HepG2 (cell line): ENCODE data around the gene GABRB1. TPM values are rescaled to one million over a fixed set of nuclear protein-coding genes. Genes with fewer than 3 reads are reported as not detected.
A peak's percentile ranks its signal among the peaks of the same experiment; 100 is the strongest.

ENCODE experiments used
- EHMT2 ChIP-seq: fragments of 200-600 bp; sonication (generic); IDR thresholded peaks from 2 replicates; pipeline ENCODE4 v1.7.0; 2017; ENCODE audit warnings: antibody characterized with exemption, low read depth, low read length, borderline replicate concordance
- GPN1 ChIP-seq: sonication (generic); formaldehyde crosslinking; IDR thresholded peaks from 2 replicates; pipeline ENCODE4 v1.5.1; 2020; ENCODE audit warnings: missing genetic modification reagents, borderline replicate concordance
- HIVEP1 ChIP-seq: sonication (generic); formaldehyde crosslinking; IDR thresholded peaks from 2 replicates; pipeline ENCODE4 v1.4.0; 2020; ENCODE audit warnings: mild to moderate bottlenecking, missing genetic modification reagents
- MED8 ChIP-seq: sonication (generic); formaldehyde crosslinking; IDR thresholded peaks from 2 replicates; pipeline ENCODE4 v1.8.1; 2023; ENCODE audit warnings: mild to moderate bottlenecking, missing genetic modification reagents; ENCODE audit not compliant: insufficient replicate concordance
- MTF2 ChIP-seq: sonication (generic); formaldehyde crosslinking; IDR thresholded peaks from 2 replicates; pipeline ENCODE4 v1.5.0; 2020; ENCODE audit warnings: missing genetic modification reagents, borderline replicate concordance
- POLR2A ChIP-seq, 2 experiments: IDR thresholded peaks; 2 replicates each; pipeline ENCODE4 v1.6.1; 2011; ENCODE audit warnings: low read depth in 2 of 2, low read length in 2 of 2, mild to moderate bottlenecking in 1 of 2, moderate library complexity in 1 of 2; ENCODE audit not compliant: insufficient read depth in 1 of 2
- SMARCE1 ChIP-seq: fragments of 450-650 bp; IDR thresholded peaks from 2 replicates; pipeline ENCODE4 v1.6.1; 2017; ENCODE audit warnings: borderline replicate concordance
- ZC3H4 ChIP-seq: sonication (generic); formaldehyde crosslinking; IDR thresholded peaks from 2 replicates; pipeline ENCODE4 v1.4.0; 2020; ENCODE audit warnings: missing genetic modification reagents, borderline replicate concordance
- ZNF234 ChIP-seq: sonication (generic); formaldehyde crosslinking; conservative IDR thresholded peaks from 2 replicates; pipeline ENCODE4 v1.5.1; 2020; ENCODE audit warnings: mild to moderate bottlenecking, missing genetic modification reagents
- ZNF274 ChIP-seq: sonication (generic); formaldehyde crosslinking; IDR thresholded peaks from 2 replicates; pipeline ENCODE4 v1.5.1; 2020; ENCODE audit warnings: mild to moderate bottlenecking, missing genetic modification reagents
- ZNF552 ChIP-seq: sonication (generic); formaldehyde crosslinking; IDR thresholded peaks from 2 replicates; pipeline ENCODE4 v1.9.0; 2022; ENCODE audit warnings: missing genetic modification reagents, mild to moderate bottlenecking, borderline replicate concordance
- ZNF644 ChIP-seq: IDR thresholded peaks from 2 replicates; pipeline ENCODE4 v1.6.1; 2016; ENCODE audit warnings: low read depth
- polyA plus RNA-seq, 8 experiments: library from polyadenylated mRNA; depleted of rRNA in 3 of 8; stranded (reverse) in 7 of 8; unstranded in 1 of 8; fragments of >200 nt; fragmentation: Illumina TruSeq in 4 of 8; extraction: Trizol in 4 of 8; gene quantifications; 2 replicates each; pipeline versions ENCODE4 v1.2.1 to v1.2.3, GENCODE V29; 2011 to 2016; ENCODE audit warnings: low read depth in 4 of 8, missing spikeins in 1 of 8, mixed read lengths in 1 of 8; ENCODE audit not compliant: insufficient read depth in 1 of 8
- total RNA-seq, 5 experiments: library from RNA; depleted of rRNA; stranded (reverse); fragments of >200 nt; fragmentation: Illumina TruSeq; extraction: Trizol; gene quantifications; 2 replicates each; pipeline ENCODE4 v1.2.3, GENCODE V29; 2016; ENCODE audit warnings: low read depth in 1 of 5
- TF ChIP-seq, protein P1 (sequence below): sonication (generic); formaldehyde crosslinking; IDR thresholded peaks from 2 replicates; pipeline ENCODE4 v1.5.1; 2020; ENCODE audit warnings: missing genetic modification reagents, mild to moderate bottlenecking, borderline replicate concordance
- TF ChIP-seq, protein P2 (sequence below): sonication (generic); formaldehyde crosslinking; IDR thresholded peaks from 2 replicates; pipeline ENCODE4 v1.4.0; 2020; ENCODE audit warnings: missing genetic modification reagents
- TF ChIP-seq, protein P3 (sequence below): sonication (generic); formaldehyde crosslinking; IDR thresholded peaks from 2 replicates; pipeline ENCODE4 v1.4.0; 2020; ENCODE audit warnings: missing genetic modification reagents, borderline replicate concordance

Gene GABRB1
- total and polyA plus RNA-seq, 2 of the 13 experiments (the other 11 are each of a cell fraction or from before 2014, with no cell fraction given) = not detected

DNA sequence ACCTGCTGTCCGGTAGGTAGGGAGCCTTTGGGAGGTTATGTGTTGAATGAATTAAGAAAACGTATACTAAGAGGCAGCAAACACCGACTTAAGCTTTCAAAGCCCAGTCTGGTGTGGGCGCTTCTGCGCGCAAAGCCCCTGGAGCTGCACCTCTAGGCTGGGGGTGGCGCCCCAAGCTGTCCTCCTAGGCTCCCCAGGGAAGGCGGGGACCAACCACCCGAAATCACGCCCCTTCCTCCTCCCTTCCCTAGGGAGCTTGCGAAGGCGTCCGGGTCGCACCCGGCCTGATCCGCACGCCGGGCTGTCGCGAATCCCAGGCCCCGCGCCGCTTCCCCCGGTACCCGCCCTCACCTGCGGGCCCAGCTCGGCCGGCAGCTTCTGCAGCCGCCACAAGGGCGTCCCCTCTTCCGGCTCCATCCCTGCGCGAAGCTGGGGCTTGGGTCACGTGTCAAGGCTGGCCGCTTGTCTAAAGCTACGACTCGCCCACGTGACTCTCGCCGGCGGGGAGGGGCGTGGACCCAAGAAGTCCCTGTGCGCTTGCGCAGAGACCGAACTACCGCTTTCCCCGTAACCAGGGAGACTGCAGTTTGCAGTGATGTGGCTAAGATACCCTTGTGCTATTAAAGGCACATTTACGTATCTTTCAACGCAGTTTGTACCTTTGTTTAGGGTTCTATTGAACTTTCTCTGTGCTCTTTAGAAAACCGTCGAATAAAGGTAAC, 432.0 kb downstream of the GABRB1 start, which contains the start of gene COMMD8 (continued):
- no peak for TF ChIP-seq EHMT2
- TF ChIP-seq MED8 = peak; percentile 70
- TF ChIP-seq POLR2A (IDR thresholded peaks at IDR 0.05; ENCODE audit: insufficient read depth in 1 of 2, low read depth in 2 of 2, low read length in 2 of 2) = peak; percentile 65 to 88
- TF ChIP-seq GPN1 (CRISPR knock-in tag) = no peak
- TF ChIP-seq ZNF644 (CRISPR knock-in tag) = peak; percentile 33; the same call in 1 of the 2 replicates
- 0 out of 2 replicates have a peak, but pooled peaks have one; percentile 34 for TF ChIP-seq ZNF552 (CRISPR knock-in tag)
- TF ChIP-seq, protein P1, sequence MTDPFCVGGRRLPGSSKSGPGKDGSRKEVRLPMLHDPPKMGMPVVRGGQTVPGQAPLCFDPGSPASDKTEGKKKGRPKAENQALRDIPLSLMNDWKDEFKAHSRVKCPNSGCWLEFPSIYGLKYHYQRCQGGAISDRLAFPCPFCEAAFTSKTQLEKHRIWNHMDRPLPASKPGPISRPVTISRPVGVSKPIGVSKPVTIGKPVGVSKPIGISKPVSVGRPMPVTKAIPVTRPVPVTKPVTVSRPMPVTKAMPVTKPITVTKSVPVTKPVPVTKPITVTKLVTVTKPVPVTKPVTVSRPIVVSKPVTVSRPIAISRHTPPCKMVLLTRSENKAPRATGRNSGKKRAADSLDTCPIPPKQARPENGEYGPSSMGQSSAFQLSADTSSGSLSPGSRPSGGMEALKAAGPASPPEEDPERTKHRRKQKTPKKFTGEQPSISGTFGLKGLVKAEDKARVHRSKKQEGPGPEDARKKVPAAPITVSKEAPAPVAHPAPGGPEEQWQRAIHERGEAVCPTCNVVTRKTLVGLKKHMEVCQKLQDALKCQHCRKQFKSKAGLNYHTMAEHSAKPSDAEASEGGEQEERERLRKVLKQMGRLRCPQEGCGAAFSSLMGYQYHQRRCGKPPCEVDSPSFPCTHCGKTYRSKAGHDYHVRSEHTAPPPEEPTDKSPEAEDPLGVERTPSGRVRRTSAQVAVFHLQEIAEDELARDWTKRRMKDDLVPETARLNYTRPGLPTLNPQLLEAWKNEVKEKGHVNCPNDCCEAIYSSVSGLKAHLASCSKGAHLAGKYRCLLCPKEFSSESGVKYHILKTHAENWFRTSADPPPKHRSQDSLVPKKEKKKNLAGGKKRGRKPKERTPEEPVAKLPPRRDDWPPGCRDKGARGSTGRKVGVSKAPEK (CRISPR knock-in tag) = no peak
- no peak for TF ChIP-seq ZC3H4
- no peak for TF ChIP-seq SMARCE1
- TF ChIP-seq HIVEP1 (CRISPR knock-in tag) = 0 out of 2 replicates have a peak, but pooled peaks have one; percentile 58
- TF ChIP-seq, protein P2, sequence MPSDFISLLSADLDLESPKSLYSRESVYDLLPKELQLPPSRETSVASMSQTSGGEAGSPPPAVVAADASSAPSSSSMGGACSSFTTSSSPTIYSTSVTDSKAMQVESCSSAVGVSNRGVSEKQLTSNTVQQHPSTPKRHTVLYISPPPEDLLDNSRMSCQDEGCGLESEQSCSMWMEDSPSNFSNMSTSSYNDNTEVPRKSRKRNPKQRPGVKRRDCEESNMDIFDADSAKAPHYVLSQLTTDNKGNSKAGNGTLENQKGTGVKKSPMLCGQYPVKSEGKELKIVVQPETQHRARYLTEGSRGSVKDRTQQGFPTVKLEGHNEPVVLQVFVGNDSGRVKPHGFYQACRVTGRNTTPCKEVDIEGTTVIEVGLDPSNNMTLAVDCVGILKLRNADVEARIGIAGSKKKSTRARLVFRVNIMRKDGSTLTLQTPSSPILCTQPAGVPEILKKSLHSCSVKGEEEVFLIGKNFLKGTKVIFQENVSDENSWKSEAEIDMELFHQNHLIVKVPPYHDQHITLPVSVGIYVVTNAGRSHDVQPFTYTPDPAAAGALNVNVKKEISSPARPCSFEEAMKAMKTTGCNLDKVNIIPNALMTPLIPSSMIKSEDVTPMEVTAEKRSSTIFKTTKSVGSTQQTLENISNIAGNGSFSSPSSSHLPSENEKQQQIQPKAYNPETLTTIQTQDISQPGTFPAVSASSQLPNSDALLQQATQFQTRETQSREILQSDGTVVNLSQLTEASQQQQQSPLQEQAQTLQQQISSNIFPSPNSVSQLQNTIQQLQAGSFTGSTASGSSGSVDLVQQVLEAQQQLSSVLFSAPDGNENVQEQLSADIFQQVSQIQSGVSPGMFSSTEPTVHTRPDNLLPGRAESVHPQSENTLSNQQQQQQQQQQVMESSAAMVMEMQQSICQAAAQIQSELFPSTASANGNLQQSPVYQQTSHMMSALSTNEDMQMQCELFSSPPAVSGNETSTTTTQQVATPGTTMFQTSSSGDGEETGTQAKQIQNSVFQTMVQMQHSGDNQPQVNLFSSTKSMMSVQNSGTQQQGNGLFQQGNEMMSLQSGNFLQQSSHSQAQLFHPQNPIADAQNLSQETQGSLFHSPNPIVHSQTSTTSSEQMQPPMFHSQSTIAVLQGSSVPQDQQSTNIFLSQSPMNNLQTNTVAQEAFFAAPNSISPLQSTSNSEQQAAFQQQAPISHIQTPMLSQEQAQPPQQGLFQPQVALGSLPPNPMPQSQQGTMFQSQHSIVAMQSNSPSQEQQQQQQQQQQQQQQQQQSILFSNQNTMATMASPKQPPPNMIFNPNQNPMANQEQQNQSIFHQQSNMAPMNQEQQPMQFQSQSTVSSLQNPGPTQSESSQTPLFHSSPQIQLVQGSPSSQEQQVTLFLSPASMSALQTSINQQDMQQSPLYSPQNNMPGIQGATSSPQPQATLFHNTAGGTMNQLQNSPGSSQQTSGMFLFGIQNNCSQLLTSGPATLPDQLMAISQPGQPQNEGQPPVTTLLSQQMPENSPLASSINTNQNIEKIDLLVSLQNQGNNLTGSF (CRISPR knock-in tag) = no peak
- TF ChIP-seq, protein P3, sequence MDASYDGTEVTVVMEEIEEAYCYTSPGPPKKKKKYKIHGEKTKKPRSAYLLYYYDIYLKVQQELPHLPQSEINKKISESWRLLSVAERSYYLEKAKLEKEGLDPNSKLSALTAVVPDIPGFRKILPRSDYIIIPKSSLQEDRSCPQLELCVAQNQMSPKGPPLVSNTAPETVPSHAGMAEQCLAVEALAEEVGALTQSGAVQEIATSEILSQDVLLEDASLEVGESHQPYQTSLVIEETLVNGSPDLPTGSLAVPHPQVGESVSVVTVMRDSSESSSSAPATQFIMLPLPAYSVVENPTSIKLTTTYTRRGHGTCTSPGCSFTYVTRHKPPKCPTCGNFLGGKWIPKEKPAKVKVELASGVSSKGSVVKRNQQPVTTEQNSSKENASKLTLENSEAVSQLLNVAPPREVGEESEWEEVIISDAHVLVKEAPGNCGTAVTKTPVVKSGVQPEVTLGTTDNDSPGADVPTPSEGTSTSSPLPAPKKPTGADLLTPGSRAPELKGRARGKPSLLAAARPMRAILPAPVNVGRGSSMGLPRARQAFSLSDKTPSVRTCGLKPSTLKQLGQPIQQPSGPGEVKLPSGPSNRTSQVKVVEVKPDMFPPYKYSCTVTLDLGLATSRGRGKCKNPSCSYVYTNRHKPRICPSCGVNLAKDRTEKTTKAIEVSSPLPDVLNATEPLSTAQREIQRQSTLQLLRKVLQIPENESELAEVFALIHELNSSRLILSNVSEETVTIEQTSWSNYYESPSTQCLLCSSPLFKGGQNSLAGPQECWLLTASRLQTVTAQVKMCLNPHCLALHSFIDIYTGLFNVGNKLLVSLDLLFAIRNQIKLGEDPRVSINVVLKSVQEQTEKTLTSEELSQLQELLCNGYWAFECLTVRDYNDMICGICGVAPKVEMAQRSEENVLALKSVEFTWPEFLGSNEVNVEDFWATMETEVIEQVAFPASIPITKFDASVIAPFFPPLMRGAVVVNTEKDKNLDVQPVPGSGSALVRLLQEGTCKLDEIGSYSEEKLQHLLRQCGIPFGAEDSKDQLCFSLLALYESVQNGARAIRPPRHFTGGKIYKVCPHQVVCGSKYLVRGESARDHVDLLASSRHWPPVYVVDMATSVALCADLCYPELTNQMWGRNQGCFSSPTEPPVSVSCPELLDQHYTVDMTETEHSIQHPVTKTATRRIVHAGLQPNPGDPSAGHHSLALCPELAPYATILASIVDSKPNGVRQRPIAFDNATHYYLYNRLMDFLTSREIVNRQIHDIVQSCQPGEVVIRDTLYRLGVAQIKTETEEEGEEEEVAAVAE (CRISPR knock-in tag) = no peak
- TF ChIP-seq ZNF234 (CRISPR knock-in tag) = no peak
- peak; percentile 74; the same call in 1 of the 2 replicates for TF ChIP-seq ZNF274 (CRISPR knock-in tag)
- TF ChIP-seq MTF2 (CRISPR knock-in tag) = no peak
